ENCODE measurements around the gene MCM9.

- no peak for TF ChIP-seq POLR2AphosphoS5 (IDR thresholded peaks at IDR 0.05; ENCODE audit: low read depth, low read length)
- no peak for TF ChIP-seq TAF1 (IDR thresholded peaks at IDR 0.05; ENCODE audit: borderline replicate concordance, insufficient read depth, low read length)
- TF ChIP-seq REST (IDR thresholded peaks at IDR 0.05; ENCODE audit: insufficient read depth in 1 of 2, low read depth in 2 of 2, low read length in 2 of 2) = no peak
- no peak for TF ChIP-seq SIN3A (IDR thresholded peaks at IDR 0.05; ENCODE audit: borderline replicate concordance, insufficient read depth, low read length)
- no peak for TF ChIP-seq FOXP2 (optimal IDR thresholded peaks at IDR 0.05; ENCODE audit: borderline replicate concordance, extremely low read depth, extremely low read length, insufficient read depth)
Observed at GRCh38 chr6:118853408-118853807, 81.6 kb downstream of the MCM9 start.
